Left ventricle myocardium superior (tissue), 1 donor: ENCODE measurements around the gene TAS2R20. TPM values are rescaled to one million over a fixed set of nuclear protein-coding genes. Genes with fewer than 3 reads are reported as not detected.
A peak's percentile ranks its signal among the peaks of the same experiment; 100 is the strongest.

Source experiments
- ATAC-seq: fragments of 200-7000 bp; cut with Tn5 transposase; one replicate; pipeline ENCODE4 v1.9.1; 2020; ENCODE audit warnings: mild to moderate bottlenecking, moderate library complexity
- DNase-seq: peaks from one replicate; pipeline ENCODE4 v3.0.0-alpha.2; 2020
- intact Hi-C: fragments of 100-400 bp; cut with micrococcal nuclease; formaldehyde crosslinking; loops from one replicate; pipeline ENCODE4 v1.11.0; 2022
- total RNA-seq: library from RNA; stranded (reverse); fragmentation: NEBNext Ultra II Directional; extraction: Animal tissue kit (Norgen Biotek cat#: 25700); gene quantifications from one replicate; pipeline ENCODE4 v1.2.1, GENCODE V29; 2021
- donor health status: DM: no; HTN: yes; CAD: no; lungs with severe emphysema.

Gene TAS2R20
- total RNA-seq, 1 donor from 2014 or later: 0.42 TPM

- DNase-seq (no peak), ATAC-seq (no peak)
- intact Hi-C loops: no loop called here
These were observed 31.8 kb downstream of the TAS2R20 start for GRCh38 chr12:10966314-10966713.

- DNase-seq (no peak), ATAC-seq (no peak)
- intact Hi-C loops: no loop called here
These were observed 32.6 kb downstream of the TAS2R20 start for GRCh38 chr12:10965476-10965875.

- ATAC-seq (no peak), DNase-seq (no peak)
- intact Hi-C loops: no loop called here
These were observed 37.9 kb downstream of the TAS2R20 start for GRCh38 chr12:10960211-10960610.

GRCh38 chr12:10959804-10960203 is 38.3 kb downstream of the TAS2R20 start:
- intact Hi-C loops: no loop called here

GRCh38 chr12:10957741-10958140 is 40.4 kb downstream of the TAS2R20 start:
- intact Hi-C loops: no loop called here
- no peak for DNase-seq
- no peak for ATAC-seq

More at GRCh38 chr12:10959804-10960203, 38.3 kb downstream of the TAS2R20 start:
- DNase-seq (no peak), ATAC-seq (peak; percentile 52)

GRCh38 chr12:10956085-10956484 is 42.0 kb downstream of the TAS2R20 start:
- intact Hi-C loops: no loop called here
- no peak for DNase-seq

GRCh38 chr12:10952645-10953044 is 45.5 kb downstream of the TAS2R20 start:
- ATAC-seq (peak; percentile 100), DNase-seq (peak; percentile 51)
- intact Hi-C loops: loop anchor here (2.0 kb wide), 1 partner anchor 44 kb away; the partner anchor contains the start of gene TAS2R13

More at GRCh38 chr12:10956085-10956484, 42.0 kb downstream of the TAS2R20 start:
- no peak for ATAC-seq

Other genes starting within 250 kb of the TAS2R20 start
- gene TAS2R7, start 195.7 kb downstream of the TAS2R20 start, total RNA-seq: not detected
- not detected for gene TAS2R8, start 191.0 kb downstream of the TAS2R20 start, total RNA-seq
- not detected for gene TAS2R9, start 188.1 kb downstream of the TAS2R20 start, total RNA-seq
- gene TAS2R10, start 171.9 kb downstream of the TAS2R20 start, total RNA-seq: not detected
- gene PRR4, start 148.8 kb downstream of the TAS2R20 start, total RNA-seq: 0.94 TPM
- gene PRH1, start 114.0 kb downstream of the TAS2R20 start, total RNA-seq: 3.8 TPM
- gene TAS2R13, start 88.7 kb downstream of the TAS2R20 start, total RNA-seq: 0.30 TPM
- gene PRH2, start 69.1 kb downstream of the TAS2R20 start, total RNA-seq: not detected
- 0.45 TPM for gene TAS2R14, start 59.0 kb downstream of the TAS2R20 start, total RNA-seq
- gene TAS2R50, start 11.4 kb downstream of the TAS2R20 start, total RNA-seq: 0.25 TPM
- gene TAS2R19, start 24.3 kb upstream of the TAS2R20 start, total RNA-seq: 0.77 TPM
- gene TAS2R31, start 33.1 kb upstream of the TAS2R20 start, total RNA-seq: 0.67 TPM
- gene TAS2R46, start 64.0 kb upstream of the TAS2R20 start, total RNA-seq: 0.27 TPM
- gene TAS2R43, start 94.0 kb upstream of the TAS2R20 start, total RNA-seq: not detected
- 0.72 TPM for gene TAS2R30, start 136.3 kb upstream of the TAS2R20 start, total RNA-seq
- 13.7 TPM for gene SMIM10L1, start 172.9 kb upstream of the TAS2R20 start, total RNA-seq
- not detected for gene TAS2R42, start 188.6 kb upstream of the TAS2R20 start, total RNA-seq